HG03520 (cell line): ENCODE results near the gene ABCE1.
"Not testable (repeated sequence)": the region's sequence is repeated elsewhere in the genome, so short reads cannot be mapped to it uniquely, and the experiment has no call there.

Source experiments
- ATAC-seq: cut with Tn5 transposase; IDR thresholded peaks from one replicate; pipeline ENCODE4 v1.9.1; 2021; ENCODE audit warnings: mild to moderate bottlenecking, moderate library complexity; ENCODE audit not compliant: unreplicated experiment

Gene ABCE1

GRCh38 chr4:145101091-145101490 is 3.0 kb downstream of the ABCE1 start:
- ATAC-seq: no peak

GRCh38 chr4:145102619-145103018 is 4.5 kb downstream of the ABCE1 start:
- ATAC-seq: no peak

DNA sequence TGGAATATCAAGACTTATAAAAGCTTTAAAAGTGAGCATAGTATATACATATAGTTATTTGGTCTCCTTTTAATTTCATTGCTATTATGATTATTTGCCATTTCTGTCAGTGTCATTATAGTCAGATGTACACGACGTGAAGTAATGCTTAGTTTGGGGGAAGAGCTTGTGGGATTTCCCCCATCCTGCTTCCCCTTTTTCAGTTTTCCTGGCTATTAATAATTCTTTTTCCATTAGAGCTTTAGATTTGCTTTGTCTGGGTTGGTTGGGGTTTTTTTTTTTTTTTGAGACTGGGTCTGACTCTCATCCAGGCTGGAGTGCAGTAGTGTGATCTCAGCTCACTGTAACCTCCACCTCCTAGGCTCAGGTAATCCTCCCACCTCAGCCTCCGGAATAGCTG is 5.4 kb downstream of the ABCE1 start:
- ATAC-seq: no peak

- ATAC-seq: no peak
Measured at GRCh38 chr4:145107126-145107525, 9.0 kb downstream of the ABCE1 start.

DNA sequence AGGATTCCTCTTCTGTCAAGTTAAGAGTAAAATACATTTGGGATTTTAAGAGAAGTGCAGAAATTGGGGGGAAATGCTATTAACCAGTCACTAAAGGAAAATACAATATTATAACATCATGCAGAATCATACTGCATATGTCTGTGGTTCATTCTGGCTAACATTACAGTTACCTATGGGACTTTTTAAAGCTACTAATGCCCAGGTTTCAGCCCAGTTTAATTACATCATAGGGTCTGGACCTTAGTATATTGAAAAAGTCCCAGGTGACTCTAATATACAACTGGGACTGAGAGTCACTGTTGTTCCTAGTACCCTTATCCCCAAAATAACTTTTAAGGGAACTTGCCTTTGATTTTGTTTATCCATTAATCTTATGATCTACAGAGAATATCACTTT is 10.0 kb downstream of the ABCE1 start:
- ATAC-seq: no peak

DNA sequence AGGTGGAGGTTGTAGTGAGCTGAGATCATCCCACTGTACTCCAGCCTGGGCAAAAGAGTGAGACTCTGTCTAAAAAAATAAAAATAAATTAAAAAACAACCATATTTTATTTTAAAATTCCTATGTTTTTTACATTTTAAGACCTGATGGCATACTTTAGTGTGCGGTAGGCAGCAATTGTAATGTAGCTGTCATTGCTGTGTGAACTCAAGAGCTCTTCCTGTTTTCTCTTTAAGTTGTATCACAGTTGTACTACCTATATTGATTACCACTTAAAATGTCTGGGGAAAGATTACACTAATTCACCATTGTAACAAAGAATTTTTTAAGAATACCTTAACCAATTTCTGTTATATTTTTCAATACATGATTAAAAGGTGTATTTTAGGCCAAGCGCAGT is 27.3 kb downstream of the ABCE1 start:
- no peak for ATAC-seq

DNA sequence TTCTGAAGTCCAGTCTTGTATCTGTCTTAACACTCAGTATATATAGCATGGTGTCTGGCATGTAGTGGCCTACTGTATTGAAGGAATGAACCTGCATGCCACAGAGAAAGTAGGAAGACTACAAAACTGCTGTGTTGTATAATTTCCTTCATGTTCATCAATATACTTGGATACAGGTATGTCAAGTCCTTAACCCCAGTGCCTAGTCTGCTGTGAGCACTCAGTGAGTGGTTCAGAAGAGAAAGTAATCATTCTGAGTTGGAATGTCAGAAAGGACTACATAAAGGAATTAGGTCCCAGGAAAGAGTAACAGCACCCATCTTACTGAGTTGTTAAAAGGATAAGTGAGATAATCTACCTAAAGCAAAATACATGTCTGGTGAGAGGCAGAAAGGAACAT is 32.0 kb downstream of the ABCE1 start:
- ATAC-seq: no peak

GRCh38 chr4:145130788-145131399 is 32.8 kb downstream of the ABCE1 start:
- ATAC-seq: no peak

DNA sequence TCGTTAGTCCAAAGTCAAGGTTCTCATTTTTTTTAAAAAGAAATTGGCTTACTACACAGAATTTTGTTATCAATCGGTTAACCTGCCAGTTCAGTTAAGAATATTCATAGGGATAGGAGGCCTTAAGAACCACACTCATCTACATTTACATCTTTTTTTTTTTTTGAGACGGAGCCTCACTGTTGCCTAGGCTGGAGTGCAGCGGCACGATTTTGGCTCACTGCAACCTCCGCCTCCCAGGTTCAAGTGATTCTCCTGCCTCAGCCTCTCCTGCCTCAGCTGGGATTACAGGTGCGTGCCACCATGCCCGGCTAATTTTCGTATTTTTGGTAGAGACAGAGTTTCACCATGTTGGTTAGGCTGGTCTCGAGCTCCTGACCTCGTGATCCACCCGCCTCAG is 33.7 kb downstream of the ABCE1 start:
- no peak for ATAC-seq

DNA sequence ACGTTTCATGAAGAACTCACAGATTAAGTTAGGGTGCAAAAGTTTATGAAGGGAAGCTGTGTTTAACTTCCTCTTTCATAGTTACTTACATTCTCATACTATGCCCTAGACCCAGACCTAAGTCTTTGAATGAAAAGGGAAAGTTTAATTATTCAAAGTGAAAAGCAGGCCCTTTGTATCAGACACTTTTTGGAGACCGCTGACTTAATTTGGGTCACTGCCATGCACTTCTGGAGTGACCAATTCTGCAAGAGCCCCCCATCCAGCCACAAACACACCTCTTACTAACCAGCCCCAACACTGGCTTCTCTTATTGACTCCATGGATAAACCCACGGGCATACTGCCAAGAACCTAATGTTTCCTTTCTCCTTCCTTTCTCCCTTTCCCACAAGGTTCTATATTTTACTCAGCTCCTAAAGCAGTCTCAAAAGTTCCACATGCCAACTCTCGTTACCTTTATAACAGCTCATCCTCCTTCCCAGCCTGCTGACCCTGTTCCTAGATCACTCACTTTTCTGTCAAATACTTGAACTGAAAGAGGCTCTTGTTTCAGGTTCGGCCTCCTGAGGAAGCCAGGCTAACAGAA is 34.5 kb downstream of the ABCE1 start:
- peak; percentile 82 for ATAC-seq

- not testable (repeated sequence) for ATAC-seq
Measured at GRCh38 chr4:145136219-145136618, 38.1 kb downstream of the ABCE1 start.

GRCh38 chr4:145148980-145149379 is 50.9 kb downstream of the ABCE1 start:
- ATAC-seq: no peak

DNA sequence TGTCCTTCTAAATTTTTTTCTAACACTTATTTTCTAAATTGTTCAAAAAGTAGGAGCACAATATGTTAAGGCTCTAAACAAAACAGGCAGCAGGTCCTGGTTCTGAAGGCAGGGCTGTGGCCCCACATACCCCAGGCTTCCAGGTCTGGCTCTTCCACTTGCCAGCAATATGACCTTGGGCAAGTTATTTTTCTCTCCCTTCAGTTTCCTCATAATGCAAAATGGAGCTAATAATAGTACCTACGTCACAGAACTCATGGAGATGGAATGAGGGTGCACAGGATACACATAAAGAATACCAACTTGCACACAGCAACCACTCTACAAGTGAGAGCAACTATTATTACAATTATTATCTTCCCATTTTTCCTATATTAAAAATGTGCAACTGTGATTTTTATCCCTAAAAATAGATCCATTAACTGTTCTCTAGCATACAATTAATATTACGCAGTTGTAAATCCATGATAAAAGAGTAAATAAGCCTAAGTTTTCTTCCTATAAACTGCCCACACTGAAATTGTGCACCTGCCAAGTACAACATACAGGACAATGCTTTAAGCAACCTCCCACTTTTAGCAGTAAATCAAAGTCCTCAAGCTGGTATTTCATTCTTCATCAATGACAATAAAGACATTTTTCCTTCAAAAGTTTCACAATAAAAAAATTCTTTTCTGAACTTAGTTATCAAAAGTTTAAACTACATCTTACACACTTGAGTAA is 55.2 kb downstream of the ABCE1 start:
- ATAC-seq: no peak

- no peak for ATAC-seq
Measured at GRCh38 chr4:145153904-145154298, 55.8 kb downstream of the ABCE1 start.

DNA sequence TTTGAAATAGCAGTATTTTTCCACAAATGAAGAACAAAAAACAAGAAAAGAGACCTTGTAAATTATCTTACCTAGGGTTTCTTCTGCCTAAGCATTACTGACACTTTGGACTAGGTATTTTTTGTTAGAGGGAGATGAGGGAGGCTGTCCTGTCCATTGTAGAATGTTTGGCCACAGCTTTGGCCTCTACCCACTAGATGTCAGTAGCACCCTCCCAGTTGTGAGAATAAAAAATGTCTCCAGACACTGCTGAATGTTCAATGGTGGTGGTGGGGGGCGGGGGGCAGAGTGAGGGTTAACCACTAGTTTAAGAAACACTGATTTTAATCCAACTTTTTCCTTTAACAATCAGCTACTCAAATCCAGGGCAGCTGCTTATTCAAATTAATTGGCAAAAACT is 56.5 kb downstream of the ABCE1 start:
- no peak for ATAC-seq

DNA sequence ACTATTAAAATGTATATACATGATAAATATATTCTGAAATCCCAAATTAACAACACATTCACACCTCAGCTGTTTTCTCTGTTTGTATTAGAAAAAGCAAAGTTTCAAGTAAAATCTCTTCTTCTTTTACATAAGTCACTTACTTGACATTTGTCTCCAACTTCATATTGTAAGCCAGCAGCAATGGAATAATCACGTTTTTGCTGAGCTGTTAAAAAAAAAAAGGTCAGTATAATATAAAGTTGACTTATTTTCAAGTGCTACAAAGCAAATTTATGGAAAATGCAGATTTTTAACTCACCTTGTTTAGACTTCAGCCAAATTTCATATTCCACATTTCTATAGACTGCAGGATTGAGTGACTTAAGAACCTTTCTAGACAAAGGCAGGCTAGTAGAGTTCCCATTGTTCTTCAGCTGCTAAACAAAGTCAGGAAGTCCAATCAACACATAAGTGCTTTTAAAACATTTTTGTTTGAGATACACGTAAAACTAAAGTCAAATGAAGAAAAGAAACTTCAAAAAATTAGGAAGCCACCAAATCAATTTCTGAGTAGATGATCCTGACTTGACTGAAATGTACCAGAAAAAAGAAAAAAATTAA is 57.3 kb downstream of the ABCE1 start:
- no peak for ATAC-seq

- ATAC-seq: no peak
Measured at GRCh38 chr4:145156986-145157385, 58.9 kb downstream of the ABCE1 start.

DNA sequence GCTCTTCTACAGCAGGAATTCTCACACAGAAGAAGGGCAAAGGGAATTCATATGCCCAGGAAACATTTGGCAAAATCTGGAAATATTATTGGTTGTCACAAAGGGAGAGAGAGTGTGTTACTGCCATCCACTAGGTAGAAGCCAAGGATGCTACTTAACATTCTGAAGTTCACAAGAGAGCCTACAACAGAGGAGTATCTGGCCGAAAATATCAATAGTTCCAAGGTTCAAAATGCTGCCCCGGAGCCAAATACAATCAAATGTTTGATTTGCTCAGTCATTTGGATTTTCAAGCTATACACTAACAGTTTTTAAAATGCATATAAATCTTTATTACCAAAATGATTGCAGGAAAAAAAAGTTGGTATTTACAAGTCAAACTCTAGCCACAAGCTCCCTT is 63.4 kb downstream of the ABCE1 start:
- ATAC-seq: no peak

GRCh38 chr4:145167887-145168286 is 69.8 kb downstream of the ABCE1 start:
- ATAC-seq: no peak

- no peak for ATAC-seq
Measured at GRCh38 chr4:145168581-145169187, 70.6 kb downstream of the ABCE1 start.

DNA sequence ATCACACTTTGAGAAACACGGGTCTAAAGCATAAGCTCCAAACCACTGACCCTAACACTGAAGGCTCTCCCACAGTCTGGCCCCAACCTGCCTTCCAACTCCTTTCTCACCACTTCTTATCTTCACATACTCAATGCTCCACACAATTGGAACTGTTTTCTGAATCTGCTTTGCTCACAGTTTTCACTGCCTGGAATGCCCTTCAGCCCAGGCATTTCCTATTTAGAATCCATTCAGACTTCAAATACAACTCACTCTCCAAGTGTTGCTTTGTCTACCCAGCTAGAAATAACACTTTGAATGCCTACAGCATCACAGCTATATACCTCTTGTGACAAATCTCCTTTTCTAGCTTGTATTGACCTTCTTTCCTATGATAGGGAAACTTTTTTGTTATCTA is 72.1 kb downstream of the ABCE1 start:
- ATAC-seq: no peak

- no peak for ATAC-seq
Measured at GRCh38 chr4:145171911-145172310, 73.8 kb downstream of the ABCE1 start.
